Pulmonary artery endothelial cell (primary cell): ENCODE results near the gene CDKN2C. TPM values are rescaled to one million over a fixed set of nuclear protein-coding genes. Genes with fewer than 3 reads are reported as not detected.
"Not testable (repeated sequence)": the region's sequence is repeated elsewhere in the genome, so short reads cannot be mapped to it uniquely, and the experiment has no call there.

Experiments
- DNase-seq: peaks from one replicate; pipeline ENCODE4 v3.0.0-alpha.2; 2011; ENCODE audit warnings: low read depth, low spot score
- total RNA-seq: library from RNA; depleted of rRNA; stranded (reverse); fragments of >200 nt; gene quantifications from 2 replicates; pipeline ENCODE4 v1.2.3, GENCODE V29; 2014

Gene CDKN2C
- total RNA-seq, 1 donor from 2014 or later: 15.7 TPM

- DNase-seq: no peak
Observed at GRCh38 chr1:50978852-50979781, 9.1 kb downstream of the CDKN2C start.

DNA sequence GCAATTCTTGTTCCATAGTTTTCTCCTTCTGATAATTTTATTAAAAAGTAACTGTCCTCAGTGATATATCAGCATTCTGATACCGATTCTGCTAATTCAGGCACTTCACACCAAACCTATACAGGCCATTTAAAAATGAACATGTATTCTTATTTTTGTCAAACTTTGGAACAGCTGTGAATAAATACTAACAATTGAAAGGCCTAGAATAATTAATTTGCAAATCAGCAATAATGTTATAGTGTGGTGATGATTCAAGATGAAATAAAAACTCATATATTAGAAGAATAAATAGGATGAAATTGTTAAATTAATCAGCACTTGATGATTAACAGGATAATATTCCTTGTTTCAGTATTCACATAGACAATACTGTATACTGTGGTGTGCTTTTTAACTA is 9.9 kb downstream of the CDKN2C start:
- no peak for DNase-seq

DNA sequence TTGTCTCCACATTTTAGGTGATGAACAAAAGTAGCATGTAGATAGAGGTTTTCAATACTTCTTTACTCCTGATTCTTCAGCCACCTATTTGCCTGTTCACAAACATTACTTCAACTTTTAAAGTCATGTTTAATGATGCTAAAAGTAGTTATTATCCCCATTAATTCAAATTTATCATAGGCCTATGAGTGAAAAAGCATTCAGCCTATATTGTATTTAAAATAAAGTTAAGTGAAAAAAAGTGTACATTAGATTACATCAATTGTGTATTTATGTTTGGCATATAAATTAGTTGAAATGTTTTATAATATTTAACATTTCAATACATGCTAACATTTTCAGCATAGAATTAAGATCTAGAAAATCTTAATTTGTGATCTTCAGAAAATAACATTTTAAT is 10.5 kb downstream of the CDKN2C start:
- no peak for DNase-seq

- no peak for DNase-seq
Observed at GRCh38 chr1:50981741-50982140, 11.7 kb downstream of the CDKN2C start.

- DNase-seq: no peak
Observed at GRCh38 chr1:50982611-50983010, 12.6 kb downstream of the CDKN2C start.

GRCh38 chr1:50983219-50983802 is 13.3 kb downstream of the CDKN2C start:
- no peak for DNase-seq

DNA sequence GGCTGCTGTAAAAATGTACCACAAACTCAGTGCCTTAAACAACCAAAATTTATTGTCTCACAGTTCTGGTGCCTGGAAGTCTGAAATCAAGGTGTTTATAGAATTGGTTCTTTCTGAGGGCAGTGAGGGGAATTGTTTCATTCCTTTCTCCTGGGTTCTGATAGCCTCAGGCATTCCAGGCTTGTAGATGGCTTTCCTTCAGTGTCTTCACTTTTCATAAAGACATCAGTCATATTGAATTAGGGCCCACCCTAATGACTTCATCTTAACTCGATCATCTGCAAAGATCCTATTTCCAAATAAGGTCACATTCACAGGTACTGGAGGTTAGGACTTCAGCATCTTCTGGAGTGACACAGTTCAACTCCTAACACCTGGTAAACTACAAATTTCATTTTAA is 15.0 kb downstream of the CDKN2C start:
- no peak for DNase-seq

DNA sequence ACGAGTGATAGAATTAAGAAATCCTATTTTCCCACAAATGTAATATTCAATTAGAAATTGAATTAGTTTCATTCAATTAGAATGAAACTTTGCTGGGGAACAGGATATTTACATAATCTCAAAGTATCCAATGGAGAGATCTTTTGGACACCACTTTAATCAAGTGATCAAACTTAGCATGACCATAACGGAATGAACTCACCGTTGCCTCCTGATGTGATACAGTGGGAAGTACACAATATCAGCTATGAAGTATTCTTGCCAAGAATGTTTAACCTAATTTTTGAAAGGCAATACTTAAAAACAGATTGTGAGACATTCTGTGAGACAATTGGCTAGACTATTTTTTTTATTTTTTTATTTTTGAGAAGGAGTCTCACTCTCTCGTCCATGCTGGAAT is 16.6 kb downstream of the CDKN2C start:
- DNase-seq: no peak

DNA sequence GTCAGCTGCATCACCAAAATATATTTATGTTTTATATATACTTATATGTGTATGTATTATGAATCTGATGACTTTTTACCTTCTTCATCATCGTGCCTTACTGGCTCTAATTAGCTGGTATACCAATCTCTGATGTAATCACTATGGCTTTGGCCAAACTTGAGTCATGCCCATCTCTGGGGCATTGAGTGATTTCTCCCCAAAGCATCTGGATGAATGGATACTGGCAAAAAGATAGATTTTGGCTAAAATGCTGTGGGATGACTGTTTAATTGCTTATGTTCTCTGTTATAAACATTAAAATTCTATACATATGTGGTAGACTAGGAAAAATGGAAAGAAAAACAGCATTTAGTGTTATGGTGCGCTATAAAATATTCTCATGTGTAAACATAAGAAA is 19.6 kb downstream of the CDKN2C start:
- no peak for DNase-seq

- no peak for DNase-seq
Observed at GRCh38 chr1:50992532-50993318, 22.7 kb downstream of the CDKN2C start.

GRCh38 chr1:50993645-50994044 is 23.6 kb downstream of the CDKN2C start:
- no peak for DNase-seq

GRCh38 chr1:50994997-50995396 is 25.0 kb downstream of the CDKN2C start:
- DNase-seq: no peak

DNA sequence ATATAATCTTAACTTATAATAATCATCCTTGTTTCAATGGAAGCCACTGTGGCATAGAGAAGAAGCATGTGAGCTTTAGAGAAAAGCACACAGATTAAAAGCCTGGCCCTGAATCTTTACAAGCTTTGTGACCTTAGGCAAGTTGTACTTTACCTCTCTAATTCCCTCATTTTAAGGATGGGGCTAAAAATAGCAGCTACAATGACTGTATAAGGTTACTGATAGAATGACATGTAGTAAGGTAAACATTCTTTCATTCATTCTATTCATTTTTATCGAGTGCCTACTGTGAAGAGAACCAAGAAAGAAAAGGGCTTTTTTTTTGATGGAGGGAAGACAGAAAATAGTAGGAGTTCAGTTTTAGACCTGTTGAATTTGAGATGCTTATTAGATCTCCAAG is 25.6 kb downstream of the CDKN2C start:
- no peak for DNase-seq

- DNase-seq: no peak
Observed at GRCh38 chr1:50996083-50996482, 26.0 kb downstream of the CDKN2C start.

DNA sequence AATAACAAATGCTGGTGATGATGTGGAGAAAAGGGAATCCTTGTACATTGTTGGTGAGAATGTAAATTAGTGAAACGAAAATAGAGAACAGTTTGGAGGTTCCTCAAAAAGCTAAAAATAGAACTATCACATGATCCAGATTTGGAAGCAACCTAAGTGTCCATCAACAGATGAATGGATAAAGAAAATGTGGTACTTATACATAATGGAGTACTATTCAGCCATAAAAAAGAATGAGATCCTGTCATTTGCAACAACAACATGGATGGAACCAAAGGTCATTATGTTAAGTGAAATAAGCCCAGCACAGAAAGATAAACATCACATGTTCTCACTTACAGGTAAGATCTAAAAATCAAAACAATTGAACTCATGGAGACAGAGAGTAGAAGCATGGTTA is 29.3 kb downstream of the CDKN2C start:
- not testable (repeated sequence) for DNase-seq

- no peak for DNase-seq
Observed at GRCh38 chr1:51000160-51000559, 30.1 kb downstream of the CDKN2C start.

- no peak for DNase-seq
Observed at GRCh38 chr1:51000651-51001050, 30.6 kb downstream of the CDKN2C start.

DNA sequence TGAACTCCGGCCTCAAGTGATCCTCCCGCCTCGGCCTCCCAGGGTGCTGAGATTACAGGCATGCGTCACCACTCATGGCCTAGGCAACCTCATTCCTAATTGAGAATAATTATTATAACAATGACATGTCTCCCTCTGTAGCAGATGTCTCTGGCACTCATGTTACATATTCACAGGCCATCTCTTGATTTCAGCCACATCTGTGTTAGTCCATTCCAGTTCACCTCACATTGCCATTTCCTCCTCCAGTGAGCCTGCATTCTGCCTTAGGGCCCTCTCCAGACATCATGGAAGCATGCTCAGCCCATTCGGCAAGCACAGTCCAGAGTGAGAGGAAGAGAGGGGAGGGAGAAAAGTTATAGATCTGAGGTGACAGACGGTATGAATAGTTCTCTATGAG is 32.5 kb downstream of the CDKN2C start:
- DNase-seq: no peak

GRCh38 chr1:51005549-51005948 is 35.5 kb downstream of the CDKN2C start:
- not testable (repeated sequence) for DNase-seq

- DNase-seq: no peak
Observed at GRCh38 chr1:51009381-51009780, 39.3 kb downstream of the CDKN2C start.

DNA sequence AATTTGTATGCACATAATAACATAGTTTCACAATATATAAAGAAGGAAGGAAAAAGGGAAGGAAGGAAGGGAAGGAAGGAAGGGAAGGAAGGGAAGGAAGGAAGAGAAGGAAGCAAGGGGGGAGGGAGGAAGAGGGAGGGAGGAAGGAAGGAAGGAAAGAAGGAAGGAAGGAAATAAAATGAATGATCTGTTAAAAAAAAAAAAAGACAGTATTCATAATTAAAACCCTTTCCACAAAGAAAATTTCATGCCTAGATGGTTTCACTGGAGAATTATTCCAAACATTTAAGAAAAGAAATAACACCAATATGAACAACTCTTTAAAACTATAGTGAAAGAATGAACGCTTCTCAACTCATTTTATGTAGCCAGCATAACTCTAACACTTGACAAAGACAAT is 44.8 kb downstream of the CDKN2C start:
- no peak for DNase-seq

DNA sequence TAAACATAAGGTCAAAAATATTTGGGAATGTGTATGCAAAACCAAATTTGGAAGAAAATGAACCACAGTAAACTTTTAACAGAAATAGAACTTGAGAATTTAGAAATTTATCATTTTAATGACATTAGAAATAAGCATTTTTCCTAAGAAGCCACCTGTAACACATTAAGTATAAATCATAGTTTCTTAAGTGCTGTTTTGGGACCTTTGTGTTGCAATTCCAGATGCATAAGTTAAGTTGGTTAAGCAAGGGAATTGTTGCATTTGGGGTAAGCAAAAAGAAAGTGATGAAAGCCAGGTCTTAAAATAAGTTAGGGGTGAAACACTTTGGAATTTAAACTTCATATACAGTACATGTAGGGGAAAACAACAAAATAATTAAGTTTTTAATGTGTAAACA is 49.8 kb downstream of the CDKN2C start:
- no peak for DNase-seq
